DND-41 (cell line): ENCODE measurements around the gene FAIM.

ENCODE experiments used
- CTCF ChIP-seq: IDR thresholded peaks from 2 replicates; pipeline ENCODE4 v1.5.1; 2012; ENCODE audit warnings: borderline replicate concordance, low read length, moderate library complexity, mild to moderate bottlenecking; ENCODE audit not compliant: poor library complexity, severe bottlenecking; ENCODE audit errors: extremely low read depth
- EZH2 ChIP-seq: IDR thresholded peaks from 3 replicates; pipeline ENCODE4 v1.6.1; 2012; ENCODE audit warnings: borderline replicate concordance, low read depth, mild to moderate bottlenecking, moderate library complexity, low read length, inconsistent platforms; ENCODE audit not compliant: severe bottlenecking

GRCh38 chr3:138594150-138594934 is 14.2 kb upstream of the FAIM start, which contains the start of gene CEP70:
- TF ChIP-seq CTCF (peak; percentile 96), EZH2 (no peak)
